DMS 273 (cell line): ENCODE data around the gene DCAF10.
"Not testable (repeated sequence)": the region's sequence is repeated elsewhere in the genome, so short reads cannot be mapped to it uniquely, and the experiment has no call there.

Source experiments
- DNase-seq: peaks from one replicate; lab custom pipeline; 2025; ENCODE audit not compliant: unreplicated experiment; lab: John Stamatoyannopoulos, UW

DCAF10 gene

DNA sequence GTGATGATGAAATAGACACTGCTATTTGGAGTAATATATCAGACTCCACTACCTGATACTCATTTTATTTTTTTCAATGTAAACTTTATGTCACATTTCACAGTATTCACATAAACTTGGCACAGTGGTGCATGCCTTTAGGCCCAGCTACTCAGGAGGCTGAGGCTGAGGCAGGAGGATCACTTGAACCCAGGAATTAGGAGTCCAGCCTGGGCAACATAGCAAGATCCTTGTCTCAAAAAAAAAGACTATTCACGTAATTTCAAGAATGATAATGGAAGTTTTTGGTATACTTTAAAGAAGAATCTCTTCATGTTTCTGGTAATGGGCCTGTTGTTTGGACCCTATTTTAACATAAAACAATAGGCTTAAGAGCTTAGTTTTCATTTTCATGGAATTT, 56.0 kb downstream of the DCAF10 start:
- no peak for DNase-seq

DNA sequence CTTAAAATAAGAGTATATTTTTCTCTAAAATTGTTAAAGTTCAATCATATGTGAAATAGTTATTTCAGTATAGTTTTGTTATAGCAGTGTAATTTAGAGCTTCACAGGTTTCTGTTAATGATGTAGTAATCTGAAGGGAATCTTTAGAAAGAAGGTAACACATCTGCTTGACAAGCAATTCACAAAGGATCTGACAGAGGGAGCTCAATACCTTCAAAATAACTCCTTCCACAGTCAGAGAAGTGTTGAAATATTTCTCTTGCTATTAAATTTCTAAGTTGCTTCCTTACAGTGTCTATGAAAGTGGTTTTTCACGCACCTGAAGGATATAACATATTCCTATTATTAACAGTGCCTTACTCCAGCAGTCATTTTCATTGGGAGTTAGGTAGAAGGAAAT, 58.4 kb downstream of the DCAF10 start:
- peak; percentile 10 for DNase-seq

DNA sequence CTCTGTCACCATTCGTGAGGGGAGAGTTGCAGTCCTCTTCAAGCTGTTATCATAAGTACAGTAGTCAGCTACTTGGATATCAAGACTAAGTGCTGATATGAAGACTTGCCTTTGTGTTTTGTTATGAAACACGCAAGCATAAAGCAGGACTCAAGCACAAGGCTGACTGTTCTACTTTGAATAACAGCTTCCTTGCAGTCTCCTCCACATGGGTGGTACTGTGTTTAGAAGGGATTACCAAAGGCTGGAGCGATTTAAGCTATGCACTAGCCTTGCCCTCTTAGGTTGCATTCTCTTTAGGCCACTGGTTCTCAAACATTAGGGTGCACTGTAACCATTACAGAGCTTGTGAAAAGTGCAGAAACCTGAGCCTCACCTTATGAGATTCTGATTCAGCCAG, 61.9 kb downstream of the DCAF10 start:
- DNase-seq = no peak

DNA sequence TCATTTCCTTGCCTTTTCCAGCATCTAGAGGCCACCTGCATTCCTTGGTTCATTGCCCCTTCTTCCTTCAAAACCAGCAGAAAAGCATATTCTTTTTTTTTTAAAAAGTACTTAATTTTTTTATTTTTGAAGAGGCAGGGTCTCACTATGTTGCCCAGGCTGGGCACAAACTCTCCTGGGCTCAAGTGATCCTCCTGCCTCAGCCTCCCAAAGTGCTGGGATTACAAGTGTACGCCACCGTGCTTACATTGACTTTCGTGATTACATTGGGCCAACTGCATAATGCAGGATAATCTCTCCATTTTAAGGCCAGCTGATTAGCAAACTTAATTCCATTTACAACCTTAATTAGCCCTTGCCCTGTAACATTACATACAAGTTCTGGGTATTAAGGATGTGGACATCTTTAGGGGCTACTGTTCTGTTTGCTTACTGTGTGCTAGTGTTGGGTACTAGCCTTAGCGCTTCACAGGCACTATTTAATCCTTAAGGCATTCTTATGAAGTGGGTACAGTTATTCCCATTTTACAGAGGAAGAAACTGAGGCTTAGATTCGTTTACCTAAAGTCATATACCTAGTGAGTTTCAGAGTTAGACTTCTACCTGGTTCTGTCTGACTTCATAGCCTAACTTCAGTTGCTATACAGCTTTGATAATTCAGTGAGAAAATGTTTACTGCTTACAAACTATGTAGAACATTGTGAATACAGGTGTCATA, 69.6 kb downstream of the DCAF10 start:
- DNase-seq = no peak

DNA sequence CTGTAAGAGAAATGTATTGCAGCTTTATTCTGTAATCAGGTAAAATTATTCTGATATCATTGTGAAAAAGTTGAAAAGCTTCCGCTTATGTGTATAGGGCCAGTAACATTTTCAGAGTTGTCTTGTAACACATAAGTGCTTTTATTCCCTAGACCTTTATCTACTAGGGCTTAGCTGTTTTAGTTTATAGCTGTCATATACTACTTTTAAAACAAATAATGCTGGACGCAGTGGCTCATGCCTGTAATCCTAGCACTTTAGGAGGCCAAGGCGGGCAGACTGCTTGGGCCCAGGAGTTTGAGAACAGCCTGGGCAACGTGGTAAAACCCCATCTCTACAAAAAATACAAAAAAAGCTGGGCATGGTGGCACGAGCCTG, 70.2 kb downstream of the DCAF10 start:
- DNase-seq = no peak

DNA sequence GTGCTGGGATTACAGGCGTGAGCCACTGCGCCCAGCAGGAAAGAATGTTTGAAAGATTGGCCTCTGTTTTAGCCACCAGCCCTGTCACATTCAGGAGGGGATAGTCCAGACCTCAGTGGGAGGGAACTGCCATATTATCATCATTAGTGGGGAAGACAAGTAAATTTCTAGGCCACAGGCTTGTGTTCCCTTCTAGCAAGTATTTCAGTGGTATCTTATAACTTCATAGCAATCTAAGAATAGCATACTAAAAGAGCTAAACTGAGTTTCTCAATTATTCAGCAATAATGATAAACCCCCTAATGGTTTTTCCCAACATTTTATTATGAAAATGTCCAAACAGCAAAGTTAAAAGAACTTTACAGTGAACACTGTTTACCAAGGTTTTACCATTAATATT, 73.4 kb downstream of the DCAF10 start:
- no peak for DNase-seq

DNA sequence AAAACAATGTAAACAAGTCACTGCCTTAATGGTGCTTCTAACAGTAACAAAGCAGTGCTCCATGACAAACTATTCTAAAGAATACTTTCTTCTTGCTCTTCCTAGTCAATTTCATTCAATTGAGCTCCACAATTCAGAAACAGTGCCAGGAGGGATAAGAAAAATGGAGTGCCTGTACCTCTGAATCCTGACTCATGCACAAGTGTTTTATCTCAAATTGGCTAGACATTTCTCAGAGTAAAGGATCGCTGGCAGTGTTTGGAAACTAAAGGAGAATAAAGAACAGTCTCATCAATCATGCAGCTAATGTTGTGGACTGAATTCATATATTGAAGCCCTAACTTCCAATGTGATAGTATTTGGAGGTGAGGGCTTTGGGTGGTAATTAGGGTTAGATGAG, 75.8 kb downstream of the DCAF10 start:
- no peak for DNase-seq

DNA sequence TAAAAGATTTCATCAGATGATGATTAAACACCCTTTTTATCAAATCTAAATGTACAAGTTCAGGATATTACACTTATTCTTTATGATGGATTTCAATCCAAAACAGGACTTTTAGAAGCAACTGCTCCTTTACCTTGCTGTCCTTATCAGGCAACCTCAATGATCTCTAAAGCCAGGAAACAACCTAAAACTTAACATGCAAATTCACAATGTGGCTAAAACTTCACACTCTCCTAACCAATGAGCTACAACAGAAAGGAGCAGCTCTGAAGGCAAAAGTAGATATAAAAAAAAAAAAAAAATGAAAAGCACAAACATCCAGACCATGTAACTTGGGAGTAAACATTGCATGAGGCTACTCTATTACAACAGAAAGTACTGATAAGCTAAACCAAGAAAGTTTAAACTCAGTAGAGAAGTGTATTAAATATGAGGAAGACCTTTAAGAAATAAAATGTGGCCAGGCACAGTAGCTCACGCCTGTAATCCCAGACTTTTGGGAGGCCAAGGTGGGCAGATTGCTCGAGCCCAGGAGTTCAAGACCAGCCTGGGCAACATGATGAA, 80.4 kb downstream of the DCAF10 start:
- no peak for DNase-seq

DNA sequence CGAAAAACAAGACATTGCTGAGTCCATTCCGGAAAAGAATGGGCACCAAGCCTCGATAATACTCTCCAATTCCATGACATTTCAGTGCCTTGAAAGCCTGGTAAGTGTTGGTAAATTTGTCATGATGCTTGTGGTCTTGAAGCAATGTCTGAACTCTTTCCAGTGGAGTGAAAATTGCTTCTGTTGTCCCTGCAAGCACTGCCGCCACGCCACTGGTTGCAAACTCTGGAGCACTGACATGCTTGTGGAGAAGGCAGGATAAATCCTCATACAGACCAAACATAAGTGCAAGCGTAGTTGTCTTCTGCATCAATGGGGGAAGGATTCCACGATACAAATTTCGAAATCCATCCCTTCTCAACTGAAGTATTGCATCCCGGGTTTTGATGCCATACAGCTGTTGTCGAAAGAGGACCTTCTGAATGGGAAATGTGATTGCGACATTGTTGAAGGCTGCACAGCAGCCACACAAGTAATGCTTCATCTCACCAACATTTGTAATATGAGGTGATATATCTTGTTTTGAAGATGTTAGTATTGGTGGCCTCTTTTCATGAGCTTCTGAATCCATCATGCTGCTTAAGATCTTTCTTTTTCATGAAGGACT, 87.5 kb downstream of the DCAF10 start:
- not testable (repeated sequence) for DNase-seq

DNA sequence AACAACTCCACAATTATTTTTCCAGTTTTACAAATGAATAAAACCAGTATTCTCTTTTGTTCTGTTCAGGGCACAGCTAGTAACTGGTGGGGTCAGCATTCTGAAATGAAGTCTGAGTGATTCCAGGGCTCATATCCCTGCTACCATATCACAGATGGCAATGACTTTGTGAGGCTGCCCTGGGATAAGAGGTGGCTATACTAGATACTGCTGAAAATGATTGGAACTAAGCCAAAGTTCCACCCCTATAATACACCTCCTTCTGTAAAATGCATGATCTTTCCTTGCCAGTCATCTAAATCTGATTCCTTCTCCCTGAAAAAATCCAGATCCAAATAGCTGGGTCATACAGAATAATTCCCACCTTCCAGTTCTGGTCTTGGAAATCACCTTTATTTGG, 88.9 kb downstream of the DCAF10 start:
- no peak for DNase-seq

DNA sequence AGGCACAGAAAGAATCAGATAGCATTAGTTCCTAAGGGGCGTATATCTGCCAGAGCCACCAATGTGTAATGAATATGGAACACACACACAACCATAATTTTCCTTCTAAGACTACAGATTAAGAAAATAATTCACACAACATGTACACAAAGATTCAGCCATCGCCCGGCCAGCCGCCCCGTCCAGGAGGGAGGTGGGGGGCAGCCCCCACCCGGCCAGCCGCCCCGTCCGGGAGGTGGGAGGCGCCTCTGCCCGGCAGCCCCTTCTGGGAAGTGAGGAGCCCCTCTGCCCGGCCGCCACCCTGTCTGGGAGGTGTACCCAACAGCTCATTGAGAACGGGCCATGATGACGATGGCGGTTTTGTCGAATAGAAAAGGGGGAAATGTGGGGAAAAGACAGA, 90.4 kb downstream of the DCAF10 start:
- DNase-seq = not testable (repeated sequence)

DNA sequence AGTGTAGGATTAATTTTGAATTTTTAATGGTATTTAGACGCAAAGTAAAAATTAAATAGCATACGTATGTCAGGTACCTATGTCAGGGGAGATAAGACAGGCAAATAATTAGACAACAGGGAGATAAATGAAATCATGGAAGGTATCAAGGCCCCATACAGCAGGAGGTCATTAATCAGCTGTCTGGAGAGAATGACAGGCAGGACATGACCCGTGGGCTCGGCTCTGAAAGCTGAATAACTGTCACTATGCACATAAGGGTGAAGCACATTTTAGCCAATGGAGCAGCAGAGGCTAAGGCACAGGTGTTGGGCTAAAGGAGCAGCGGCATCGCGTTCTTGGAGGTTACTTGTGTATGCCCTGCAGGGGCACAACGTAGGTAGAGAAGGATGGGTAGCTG, 91.5 kb downstream of the DCAF10 start:
- DNase-seq = no peak

DNA sequence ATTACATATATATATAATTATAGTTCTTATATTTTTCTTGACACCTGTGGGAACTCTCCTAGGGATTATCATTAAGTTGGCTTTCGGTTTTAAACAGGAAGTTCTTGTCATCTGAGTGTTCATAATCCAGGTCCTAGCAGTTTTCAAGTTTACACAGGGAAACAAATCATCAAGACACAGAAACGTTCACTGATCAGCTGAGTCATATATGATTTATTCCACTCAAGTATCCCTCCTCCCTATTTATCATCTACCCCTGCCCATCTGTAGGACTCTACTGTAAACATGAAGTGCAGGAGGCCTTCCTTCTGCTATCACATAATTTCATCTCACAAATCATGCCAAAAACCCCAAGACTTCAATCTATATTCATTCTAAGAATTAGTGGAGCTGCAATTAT, 97.1 kb downstream of the DCAF10 start:
- no peak for DNase-seq

DNA sequence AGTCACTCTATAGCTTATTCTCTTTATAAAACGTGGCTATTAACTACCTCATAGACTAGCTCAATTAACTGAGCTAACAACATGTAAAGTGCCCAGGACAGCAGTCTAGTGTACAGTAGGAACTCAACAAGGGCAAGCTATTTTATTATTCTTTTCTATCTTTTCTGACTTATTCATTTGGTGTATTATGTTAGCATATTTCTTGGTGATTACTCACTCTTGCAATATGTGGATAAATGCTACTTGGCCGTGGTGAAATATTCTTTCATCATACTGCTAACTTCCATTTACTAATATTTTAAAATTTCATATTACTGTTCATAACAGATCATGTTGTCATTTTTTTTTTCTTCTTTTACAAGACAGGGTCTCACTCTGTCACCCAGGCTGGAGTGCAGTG, 98.4 kb downstream of the DCAF10 start:
- no peak for DNase-seq

DNA sequence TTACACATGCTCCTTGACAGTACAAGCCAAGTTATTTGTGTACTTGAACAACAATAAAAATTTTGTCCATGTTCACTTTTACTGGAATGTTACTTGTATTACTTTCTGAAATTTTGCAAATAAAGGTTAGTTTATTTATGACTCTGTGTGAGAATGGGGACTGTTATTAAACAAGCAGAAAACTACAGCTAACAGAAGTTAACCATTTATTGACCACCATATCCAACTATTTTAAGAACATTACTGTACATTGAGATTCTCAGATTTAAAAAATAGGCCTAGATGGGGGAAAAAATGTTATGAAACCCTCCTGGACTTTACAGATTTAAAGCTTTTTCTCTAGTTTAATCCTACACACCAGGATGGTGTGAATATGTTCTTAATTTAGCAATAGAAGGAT, 101.5 kb downstream of the DCAF10 start:
- DNase-seq = no peak

DNA sequence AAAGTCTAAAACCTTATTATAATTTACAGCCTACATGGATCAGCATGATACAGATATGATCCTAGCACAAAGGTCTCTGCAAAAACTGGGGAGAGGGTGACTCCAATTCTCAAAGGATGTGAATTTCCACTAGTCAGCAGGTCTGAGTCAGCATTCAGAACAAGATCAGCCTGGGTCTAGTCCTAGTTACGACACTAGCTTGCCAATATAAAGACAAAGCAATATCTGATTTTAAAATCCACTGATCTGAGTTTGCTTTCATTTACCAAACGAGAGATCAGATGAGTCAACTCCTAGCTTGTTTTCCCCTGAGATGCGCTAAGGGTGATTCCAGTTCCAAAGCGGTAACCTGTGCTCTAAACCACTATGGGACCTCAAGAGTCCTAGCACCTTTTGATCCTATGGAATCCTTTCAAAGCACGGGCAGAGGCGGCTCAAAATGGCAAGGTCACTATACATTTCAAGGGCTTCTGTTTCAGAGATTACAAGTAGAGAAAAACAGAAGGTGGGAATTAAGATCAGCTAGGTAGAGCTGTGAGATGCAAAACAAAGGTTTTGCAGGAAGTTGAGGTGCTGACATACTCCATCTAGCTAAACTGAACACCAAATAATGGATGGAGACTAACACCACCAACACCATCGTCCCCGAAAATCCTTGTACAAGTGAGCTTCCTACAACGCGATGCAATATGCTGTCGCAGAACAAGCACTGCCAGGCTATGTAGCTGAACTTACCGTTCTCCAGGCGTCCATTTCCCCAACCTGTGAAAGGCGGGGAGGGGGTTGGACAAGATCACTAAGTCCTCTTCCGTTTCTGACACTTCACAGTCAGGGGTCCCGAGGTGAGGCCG, 102.4 kb downstream of the DCAF10 start:
- DNase-seq = peak; percentile 69

DNA sequence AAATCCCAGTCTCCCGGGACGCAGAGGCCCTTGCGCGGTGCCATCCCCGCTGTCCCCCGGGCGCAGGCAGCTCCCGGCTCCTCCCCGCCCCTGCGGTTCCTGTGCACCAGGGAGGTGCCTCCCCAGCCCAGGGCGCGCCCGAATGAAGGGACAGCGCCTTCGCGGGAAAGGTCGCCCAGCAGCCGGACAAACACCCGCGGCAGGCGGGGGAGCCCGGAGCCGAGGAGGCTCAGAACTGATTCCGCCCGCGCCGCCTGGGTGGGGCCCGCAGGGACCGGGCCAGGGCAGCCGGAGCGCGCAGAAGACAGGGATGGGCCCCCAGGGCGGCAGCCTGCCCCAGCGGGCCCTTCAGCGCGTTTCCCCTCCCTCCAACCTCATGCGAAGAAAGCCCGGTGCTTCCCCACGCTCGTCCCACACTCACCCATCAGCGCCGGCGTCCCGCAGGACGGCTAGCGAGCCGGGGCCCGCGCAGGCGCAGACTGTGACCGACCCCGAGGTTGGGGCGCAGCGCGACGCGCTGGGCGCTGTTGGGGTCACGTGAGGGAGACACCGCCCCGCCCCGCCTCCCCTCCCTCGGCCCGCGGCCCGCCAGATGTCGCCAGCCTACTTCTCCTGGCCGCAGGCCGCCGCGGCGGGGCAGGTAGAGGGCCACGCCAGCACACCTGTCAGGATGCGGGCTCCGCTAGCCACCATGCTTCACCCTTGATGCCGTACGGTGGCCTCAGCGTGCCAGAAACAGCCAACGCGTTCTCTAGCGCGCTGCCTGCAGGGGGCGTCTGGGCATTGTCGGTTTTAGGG, 103.2 kb downstream of the DCAF10 start, which contains the start of gene SLC25A51:
SLC25A51 (minus strand) TSS at position 481 of the 798 bp plus-strand sequence. CDS start 15,577 bp downstream, outside the sequence.
- DNase-seq = peak; percentile 95

DNA sequence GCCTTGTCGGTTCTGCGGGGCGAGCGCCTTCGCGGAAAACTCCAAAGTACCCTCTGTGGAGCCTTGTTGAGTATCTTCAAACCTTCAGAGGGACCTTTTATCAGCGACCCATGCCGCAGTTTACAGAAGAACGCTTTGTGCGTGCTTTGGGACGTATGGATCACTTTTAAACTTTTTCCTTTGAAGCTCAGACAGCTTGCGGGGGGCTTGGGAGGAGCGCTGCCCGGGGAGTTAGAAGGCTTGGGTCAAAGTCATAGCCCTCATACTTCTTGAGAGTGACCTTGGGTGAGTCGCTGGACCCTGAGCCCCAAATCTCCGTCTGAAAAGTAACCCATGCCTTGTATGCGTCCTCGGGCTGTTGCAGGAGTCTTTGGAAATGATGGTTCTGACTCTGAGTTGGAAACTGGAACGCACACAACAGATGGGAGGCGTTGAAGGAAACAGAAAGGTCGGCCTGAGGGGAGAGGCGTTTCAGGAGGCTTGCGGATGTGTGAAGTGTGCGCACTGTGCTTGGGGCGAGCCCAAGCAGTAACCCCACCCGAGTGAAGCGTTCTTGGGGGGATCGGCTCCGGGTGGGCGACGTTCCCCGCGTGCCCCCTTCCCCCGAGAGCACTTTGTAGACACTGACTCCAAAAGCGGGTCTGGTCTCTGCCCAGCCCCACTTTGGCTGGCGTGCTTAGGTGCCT, 104.0 kb downstream of the DCAF10 start:
- DNase-seq = peak; percentile 67

DNA sequence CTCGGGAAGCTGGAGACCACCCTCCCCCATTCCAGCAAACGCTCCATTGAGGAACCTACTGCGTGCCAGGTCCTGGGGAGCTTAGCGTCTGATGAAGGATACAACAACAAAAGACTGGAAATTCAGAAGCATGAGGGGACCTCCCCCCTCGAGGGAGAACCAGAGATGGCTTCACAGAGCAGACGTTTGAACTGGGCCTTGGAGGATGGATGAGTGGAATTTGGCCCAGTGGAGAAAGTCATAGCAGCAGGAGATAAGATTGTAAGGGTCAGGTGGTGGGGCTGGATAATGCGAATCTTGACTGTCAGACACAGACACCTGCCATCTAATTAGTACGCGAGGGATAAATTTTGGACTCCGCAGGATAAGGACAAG, 104.5 kb downstream of the DCAF10 start:
- no peak for DNase-seq

DNA sequence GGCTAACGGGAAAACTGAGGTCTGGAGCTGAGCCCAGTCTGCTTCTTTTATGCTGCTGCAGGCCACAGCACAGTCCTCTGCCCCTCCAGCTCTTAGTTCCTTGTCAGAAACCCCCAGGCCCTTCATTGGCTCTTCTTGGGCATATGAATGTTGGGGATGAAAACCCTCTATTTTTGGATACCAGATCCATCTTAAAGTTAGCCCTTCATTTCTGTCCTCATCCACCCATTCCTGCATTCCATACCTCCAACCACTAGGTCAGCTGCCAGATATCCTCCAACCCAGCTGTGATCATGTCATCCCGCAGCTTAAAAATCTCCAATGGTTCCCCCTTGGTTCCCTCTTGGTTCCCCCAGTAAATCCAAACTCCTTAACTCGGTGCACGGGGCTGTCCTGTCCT, 105.2 kb downstream of the DCAF10 start:
- DNase-seq = no peak
